ENCODE results near the gene MACROD2. TPM values are rescaled to one million over a fixed set of nuclear protein-coding genes. Genes with fewer than 3 reads are reported as not detected.

MACROD2 gene
- total RNA-seq, 2 donors from 2014 or later, result 0.95 to 4.2 TPM

- no peak for DNase-seq (ENCODE audit: low spot score)
- no peaks in the 10 kb centered on the region for H3K9me3 ChIP-seq
- H3K27ac ChIP-seq, result no peak overlapping the region
- no peaks in the 10 kb centered on the region for H3K36me3 ChIP-seq
- H3K4me3 ChIP-seq, result no peak overlapping the region
- no peak for ATAC-seq (ENCODE audit: insufficient number of reproducible peaks, low FRiP score, low read depth)
- H3K4me1 ChIP-seq (ENCODE audit: control insufficient read depth in 1 of 2, low read depth in 2 of 2), result peaks cover 0 to 14% of the 10 kb centered on the region in 2 donors
- TF ChIP-seq CTCF (IDR thresholded peaks at IDR 0.05), result no peak
- H3K27me3 ChIP-seq (replicated peaks; ENCODE audit: insufficient read depth), result no peaks in the 10 kb centered on the region
Measured at GRCh38 chr20:14712302-14712739, 717.0 kb downstream of the MACROD2 start.

GRCh38 chr20:14715400-14715799, 720.1 kb downstream of the MACROD2 start:
- no peak for TF ChIP-seq CTCF (IDR thresholded peaks at IDR 0.05)
- DNase-seq (ENCODE audit: low spot score), result no peak

GRCh38 chr20:14716351-14716801, 721.1 kb downstream of the MACROD2 start:
- ATAC-seq (ENCODE audit: insufficient number of reproducible peaks, low FRiP score, low read depth) (no peak), DNase-seq (ENCODE audit: low spot score) (no peak)
- no peak for TF ChIP-seq CTCF (IDR thresholded peaks at IDR 0.05)
- Histone ChIP-seq H3K4me1 (ENCODE audit: control insufficient read depth in 1 of 2, low read depth in 2 of 2) (peaks cover 0 to 14% of the 10 kb centered on the region in 2 donors), H3K27ac (no peak overlapping the region), H3K36me3 (no peaks in the 10 kb centered on the region), H3K27me3 (replicated peaks; ENCODE audit: insufficient read depth) (no peaks in the 10 kb centered on the region), H3K4me3 (no peak overlapping the region), H3K9me3 (no peaks in the 10 kb centered on the region)

More at GRCh38 chr20:14715400-14715799, 720.1 kb downstream of the MACROD2 start:
- H3K27ac ChIP-seq, result no peak overlapping the region
- ATAC-seq (ENCODE audit: insufficient number of reproducible peaks, low FRiP score, low read depth), result no peak
- H3K4me1 ChIP-seq (ENCODE audit: control insufficient read depth in 1 of 2, low read depth in 2 of 2), result peaks cover 0 to 14% of the 10 kb centered on the region in 2 donors
- no peaks in the 10 kb centered on the region for H3K9me3 ChIP-seq
- H3K27me3 ChIP-seq (replicated peaks; ENCODE audit: insufficient read depth), result no peaks in the 10 kb centered on the region
- H3K36me3 ChIP-seq, result no peaks in the 10 kb centered on the region
- no peak overlapping the region for H3K4me3 ChIP-seq

- Histone ChIP-seq H3K9me3 (no peaks in the 10 kb centered on the region), H3K4me1 (ENCODE audit: control insufficient read depth in 1 of 2, low read depth in 2 of 2) (peaks cover 0 to 8% of the 10 kb centered on the region in 2 donors), H3K27ac (no peak overlapping the region), H3K27me3 (replicated peaks; ENCODE audit: insufficient read depth) (no peaks in the 10 kb centered on the region), H3K36me3 (no peaks in the 10 kb centered on the region), H3K4me3 (no peak overlapping the region)
- no peak for ATAC-seq (ENCODE audit: insufficient number of reproducible peaks, low FRiP score, low read depth)
- no peak for TF ChIP-seq CTCF (IDR thresholded peaks at IDR 0.05)
- no peak for DNase-seq (ENCODE audit: low spot score)
Measured at GRCh38 chr20:14717134-14717999, 722.1 kb downstream of the MACROD2 start.

GRCh38 chr20:14720251-14720650, 724.9 kb downstream of the MACROD2 start:
- H3K27ac ChIP-seq, result no peak overlapping the region
- ATAC-seq (ENCODE audit: insufficient number of reproducible peaks, low FRiP score, low read depth) (no peak), DNase-seq (ENCODE audit: low spot score) (no peak)
- no peak for TF ChIP-seq CTCF (IDR thresholded peaks at IDR 0.05)
- H3K27me3 ChIP-seq (replicated peaks; ENCODE audit: insufficient read depth), result no peaks in the 10 kb centered on the region
- H3K36me3 ChIP-seq, result no peaks in the 10 kb centered on the region
- H3K4me1 ChIP-seq (ENCODE audit: control insufficient read depth in 1 of 2, low read depth in 2 of 2), result no peaks in the 10 kb centered on the region
- no peaks in the 10 kb centered on the region for H3K9me3 ChIP-seq
- no peak overlapping the region for H3K4me3 ChIP-seq
